CD4-positive, alpha-beta T cell treated with Interferon alpha-2 for 1 hour (primary cell): ENCODE data around the gene SUPT5H.
"Not testable (repeated sequence)": the region's sequence is repeated elsewhere in the genome, so short reads cannot be mapped to it uniquely, and the experiment has no call there.

Experiments
- DNase-seq, 2 donors: peaks; one replicate each; pipeline ENCODE4 v3.0.0-alpha.2; 2020 to 2022

SUPT5H gene

GRCh38 chr19:39469036-39469435 lies 23.7 kb downstream of the SUPT5H start:
- no peak for DNase-seq

GRCh38 chr19:39469567-39469966 lies 24.2 kb downstream of the SUPT5H start:
- no peak for DNase-seq

GRCh38 chr19:39470724-39471339 lies 25.4 kb downstream of the SUPT5H start:
- no peak for DNase-seq

- no peak for DNase-seq
Observed at GRCh38 chr19:39471756-39472536, 26.6 kb downstream of the SUPT5H start.

- no peak for DNase-seq
Observed at GRCh38 chr19:39472746-39473442, 27.5 kb downstream of the SUPT5H start.

- no peak for DNase-seq
Observed at GRCh38 chr19:39473443-39473960, 28.1 kb downstream of the SUPT5H start.

GRCh38 chr19:39474139-39474620 lies 28.8 kb downstream of the SUPT5H start:
- peak; percentile 67 to 79 for DNase-seq

GRCh38 chr19:39475748-39476147 lies 30.4 kb downstream of the SUPT5H start:
- no peak for DNase-seq

- not testable (repeated sequence) for DNase-seq
Observed at GRCh38 chr19:39479319-39479801, 34.0 kb downstream of the SUPT5H start.

GRCh38 chr19:39479916-39480315 lies 34.5 kb downstream of the SUPT5H start:
- no peak for DNase-seq

GRCh38 chr19:39480337-39481228 lies 35.2 kb downstream of the SUPT5H start, which contains the start of gene TIMM50:
Gene TIMM50 (plus strand): TSS chr19:39480838. CDS start chr19:39480854, 16 bp downstream.
- peak; percentile 94 to 97 for DNase-seq

GRCh38 chr19:39481229-39481545 lies 35.8 kb downstream of the SUPT5H start:
- DNase-seq = no peak

- DNase-seq = no peak
Observed at GRCh38 chr19:39481676-39482075, 36.3 kb downstream of the SUPT5H start.

- DNase-seq = no peak
Observed at GRCh38 chr19:39483141-39483540, 37.8 kb downstream of the SUPT5H start.

- no peak for DNase-seq
Observed at GRCh38 chr19:39489756-39490155, 44.4 kb downstream of the SUPT5H start.

GRCh38 chr19:39492225-39492624 lies 46.8 kb downstream of the SUPT5H start:
- DNase-seq = no peak

- no peak for DNase-seq
Observed at GRCh38 chr19:39492788-39493187, 47.4 kb downstream of the SUPT5H start.

- DNase-seq = no peak
Observed at GRCh38 chr19:39494661-39495060, 49.3 kb downstream of the SUPT5H start.

- no peak for DNase-seq
Observed at GRCh38 chr19:39496063-39496462, 50.7 kb downstream of the SUPT5H start.

GRCh38 chr19:39497701-39497995 lies 52.3 kb downstream of the SUPT5H start:
- no peak for DNase-seq

- peak in 1 of 2 donors; percentile 9 for DNase-seq
Observed at GRCh38 chr19:39497996-39498797, 52.8 kb downstream of the SUPT5H start.
